Measurements from ENCODE around the gene STXBP6.

GRCh38 chr14:24892497-24893051 is 157.4 kb downstream of the STXBP6 start:
- TF ChIP-seq, protein P1, sequence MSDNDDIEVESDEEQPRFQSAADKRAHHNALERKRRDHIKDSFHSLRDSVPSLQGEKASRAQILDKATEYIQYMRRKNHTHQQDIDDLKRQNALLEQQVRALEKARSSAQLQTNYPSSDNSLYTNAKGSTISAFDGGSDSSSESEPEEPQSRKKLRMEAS (IDR thresholded peaks at IDR 0.05): no peak
- TF ChIP-seq YY1 (IDR thresholded peaks at IDR 0.05; ENCODE audit: low read depth) (no peak), USF1 (IDR thresholded peaks at IDR 0.05) (no peak), EP300 (IDR thresholded peaks at IDR 0.05; ENCODE audit: borderline replicate concordance) (no peak), TAF1 (IDR thresholded peaks at IDR 0.05; ENCODE audit: low read depth) (no peak), RAD21 (IDR thresholded peaks at IDR 0.05; ENCODE audit: low read depth) (no peak), TCF12 (IDR thresholded peaks at IDR 0.05; ENCODE audit: low read depth) (no peak), CREB1 (IDR thresholded peaks at IDR 0.05; ENCODE audit: low read depth) (no peak), CEBPB (IDR thresholded peaks at IDR 0.05) (no peak), EGR1 (IDR thresholded peaks at IDR 0.05) (no peak), TEAD4 (IDR thresholded peaks at IDR 0.05) (no peak)
- TF ChIP-seq, protein P2, sequence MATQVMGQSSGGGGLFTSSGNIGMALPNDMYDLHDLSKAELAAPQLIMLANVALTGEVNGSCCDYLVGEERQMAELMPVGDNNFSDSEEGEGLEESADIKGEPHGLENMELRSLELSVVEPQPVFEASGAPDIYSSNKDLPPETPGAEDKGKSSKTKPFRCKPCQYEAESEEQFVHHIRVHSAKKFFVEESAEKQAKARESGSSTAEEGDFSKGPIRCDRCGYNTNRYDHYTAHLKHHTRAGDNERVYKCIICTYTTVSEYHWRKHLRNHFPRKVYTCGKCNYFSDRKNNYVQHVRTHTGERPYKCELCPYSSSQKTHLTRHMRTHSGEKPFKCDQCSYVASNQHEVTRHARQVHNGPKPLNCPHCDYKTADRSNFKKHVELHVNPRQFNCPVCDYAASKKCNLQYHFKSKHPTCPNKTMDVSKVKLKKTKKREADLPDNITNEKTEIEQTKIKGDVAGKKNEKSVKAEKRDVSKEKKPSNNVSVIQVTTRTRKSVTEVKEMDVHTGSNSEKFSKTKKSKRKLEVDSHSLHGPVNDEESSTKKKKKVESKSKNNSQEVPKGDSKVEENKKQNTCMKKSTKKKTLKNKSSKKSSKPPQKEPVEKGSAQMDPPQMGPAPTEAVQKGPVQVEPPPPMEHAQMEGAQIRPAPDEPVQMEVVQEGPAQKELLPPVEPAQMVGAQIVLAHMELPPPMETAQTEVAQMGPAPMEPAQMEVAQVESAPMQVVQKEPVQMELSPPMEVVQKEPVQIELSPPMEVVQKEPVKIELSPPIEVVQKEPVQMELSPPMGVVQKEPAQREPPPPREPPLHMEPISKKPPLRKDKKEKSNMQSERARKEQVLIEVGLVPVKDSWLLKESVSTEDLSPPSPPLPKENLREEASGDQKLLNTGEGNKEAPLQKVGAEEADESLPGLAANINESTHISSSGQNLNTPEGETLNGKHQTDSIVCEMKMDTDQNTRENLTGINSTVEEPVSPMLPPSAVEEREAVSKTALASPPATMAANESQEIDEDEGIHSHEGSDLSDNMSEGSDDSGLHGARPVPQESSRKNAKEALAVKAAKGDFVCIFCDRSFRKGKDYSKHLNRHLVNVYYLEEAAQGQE (IDR thresholded peaks at IDR 0.05; ENCODE audit: low read depth): no peak

Data from Ishikawa (cell line).